ENCODE results near the gene MTCL1.

DNA sequence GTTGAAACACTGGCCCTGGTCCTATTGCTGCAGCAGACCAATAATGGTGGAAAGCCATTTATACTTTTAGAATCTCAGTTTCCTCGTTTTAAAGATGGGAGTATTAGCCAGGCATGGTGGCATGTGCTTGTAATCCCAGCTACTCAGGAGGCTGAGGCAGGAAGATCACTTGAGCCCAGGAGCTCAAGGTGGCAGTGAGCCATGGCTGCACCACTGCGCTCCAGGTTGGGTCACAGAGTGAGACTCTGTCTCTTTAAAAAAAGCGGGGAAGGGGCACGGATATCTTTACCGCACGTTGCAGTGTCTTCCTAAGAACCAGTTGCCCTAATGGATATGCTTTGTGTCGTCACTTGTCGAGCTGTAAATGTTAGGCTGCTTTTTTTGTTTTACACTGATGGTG is 8.3 kb downstream of the MTCL1 start:
- TF ChIP-seq, protein P1, sequence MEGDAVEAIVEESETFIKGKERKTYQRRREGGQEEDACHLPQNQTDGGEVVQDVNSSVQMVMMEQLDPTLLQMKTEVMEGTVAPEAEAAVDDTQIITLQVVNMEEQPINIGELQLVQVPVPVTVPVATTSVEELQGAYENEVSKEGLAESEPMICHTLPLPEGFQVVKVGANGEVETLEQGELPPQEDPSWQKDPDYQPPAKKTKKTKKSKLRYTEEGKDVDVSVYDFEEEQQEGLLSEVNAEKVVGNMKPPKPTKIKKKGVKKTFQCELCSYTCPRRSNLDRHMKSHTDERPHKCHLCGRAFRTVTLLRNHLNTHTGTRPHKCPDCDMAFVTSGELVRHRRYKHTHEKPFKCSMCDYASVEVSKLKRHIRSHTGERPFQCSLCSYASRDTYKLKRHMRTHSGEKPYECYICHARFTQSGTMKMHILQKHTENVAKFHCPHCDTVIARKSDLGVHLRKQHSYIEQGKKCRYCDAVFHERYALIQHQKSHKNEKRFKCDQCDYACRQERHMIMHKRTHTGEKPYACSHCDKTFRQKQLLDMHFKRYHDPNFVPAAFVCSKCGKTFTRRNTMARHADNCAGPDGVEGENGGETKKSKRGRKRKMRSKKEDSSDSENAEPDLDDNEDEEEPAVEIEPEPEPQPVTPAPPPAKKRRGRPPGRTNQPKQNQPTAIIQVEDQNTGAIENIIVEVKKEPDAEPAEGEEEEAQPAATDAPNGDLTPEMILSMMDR (IDR thresholded peaks at IDR 0.05; ENCODE audit: poor library complexity): no peak
- no peak for TF ChIP-seq EZH2 (IDR thresholded peaks at IDR 0.05; ENCODE audit: borderline replicate concordance)

Measured in hepatocyte (in vitro differentiated cells).